GM18951 (cell line): ENCODE measurements around the gene NKAIN2.
"Not testable (repeated sequence)": the region's sequence is repeated elsewhere in the genome, so short reads cannot be mapped to it uniquely, and the experiment has no call there.

Experiments used
- POLR2A ChIP-seq: IDR thresholded peaks from 4 replicates; pipeline ENCODE4 v1.6.1; 2011; ENCODE audit warnings: mild to moderate bottlenecking; ENCODE audit not compliant: insufficient read length, insufficient read depth; ENCODE audit errors: extremely low read depth
- in situ Hi-C: fragments of 300-500 bp; cut with MboI; formaldehyde crosslinking; loops from one replicate; pipeline ENCODE4 v1.12.0; 2022; ENCODE audit warnings: low sequenced_read_pairs, mixed read lengths, inconsistent platforms; ENCODE audit not compliant: unreplicated experiment

NKAIN2 gene

DNA sequence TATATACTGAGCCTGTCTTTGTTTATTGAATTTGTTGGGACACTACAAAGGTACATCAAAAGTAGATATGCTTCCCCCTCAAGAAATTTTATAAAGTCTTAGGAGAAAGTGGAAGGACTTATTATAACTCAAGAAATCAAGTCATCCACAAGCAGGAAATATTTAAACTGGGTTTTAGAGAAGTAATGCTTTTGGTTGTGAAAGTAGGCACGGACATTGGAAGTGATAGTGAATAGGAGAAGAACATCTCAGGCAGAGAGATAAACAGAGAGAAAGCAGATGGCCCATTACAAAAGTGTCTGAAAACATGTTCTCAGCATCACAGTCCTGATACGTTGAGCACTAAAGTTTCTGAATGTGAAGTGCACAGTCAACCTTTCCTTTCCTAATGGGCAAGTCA lies 742.9 kb downstream of the NKAIN2 start:
- no peak for TF ChIP-seq POLR2A
- in situ Hi-C loops, result no loop called here

DNA sequence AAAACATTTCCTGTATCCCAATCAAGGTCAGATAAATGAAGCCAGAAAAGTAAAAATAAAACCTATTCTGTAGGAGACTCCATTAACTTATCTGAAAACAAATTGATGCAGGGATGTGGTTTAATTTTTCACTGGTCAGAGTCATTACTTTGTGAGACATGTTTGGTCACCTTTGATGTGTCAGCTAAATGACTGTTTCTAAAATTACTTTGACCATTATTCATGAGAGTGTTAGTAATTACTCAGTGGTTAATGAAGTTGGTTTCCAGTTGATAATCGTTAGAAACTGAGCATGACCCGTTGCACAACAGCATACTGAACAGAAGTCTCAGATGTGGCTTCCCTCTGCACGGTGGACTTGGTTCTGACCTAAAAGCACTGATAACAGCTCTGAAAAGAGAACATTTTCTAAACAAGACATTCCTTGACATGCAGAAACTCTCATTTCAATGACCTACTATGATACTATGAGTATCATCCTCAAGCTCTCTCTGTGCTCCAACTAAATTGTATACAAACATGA lies 748.1 kb downstream of the NKAIN2 start:
- TF ChIP-seq POLR2A, result no peak
- in situ Hi-C loops, result no loop called here

DNA sequence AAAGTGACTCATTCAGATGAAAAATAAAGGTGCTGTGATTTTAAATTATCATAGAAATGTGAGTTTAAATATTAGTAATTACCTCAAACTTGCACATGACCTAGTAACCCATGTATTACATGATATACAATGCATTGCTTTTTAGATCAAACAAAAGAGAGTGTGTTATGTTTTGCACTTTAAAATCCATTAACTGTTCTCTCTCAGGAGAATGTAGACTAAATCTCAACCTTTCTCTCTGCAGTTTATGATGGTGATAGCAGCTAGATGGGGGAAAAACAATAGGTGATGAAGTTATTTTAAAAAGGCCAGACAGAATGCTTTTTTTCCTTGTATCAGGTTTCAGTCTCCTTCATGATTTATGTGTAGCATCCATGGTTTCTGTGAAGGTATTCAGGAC lies 754.2 kb downstream of the NKAIN2 start:
- in situ Hi-C loops, result no loop called here
- no peak for TF ChIP-seq POLR2A

DNA sequence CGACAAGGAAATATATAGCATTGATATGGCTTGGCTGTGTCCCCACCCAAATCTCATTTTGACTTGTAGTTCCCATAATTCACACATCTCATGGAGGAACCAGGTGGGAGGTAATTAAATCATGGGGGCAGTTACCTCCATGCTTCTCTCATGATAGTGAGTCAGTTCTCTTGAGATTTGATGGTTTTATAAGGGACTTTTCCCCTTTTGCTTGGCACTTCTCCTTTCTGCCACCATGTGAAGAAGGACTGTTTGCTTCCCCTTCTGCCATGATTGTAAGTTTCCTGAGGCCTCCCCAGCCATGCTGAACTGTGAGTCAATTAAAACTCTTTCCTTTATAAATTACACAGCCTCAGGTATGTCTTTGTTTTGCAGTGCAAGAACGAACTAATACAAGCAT lies 756.4 kb downstream of the NKAIN2 start:
- in situ Hi-C loops, result not testable (repeated sequence)

DNA sequence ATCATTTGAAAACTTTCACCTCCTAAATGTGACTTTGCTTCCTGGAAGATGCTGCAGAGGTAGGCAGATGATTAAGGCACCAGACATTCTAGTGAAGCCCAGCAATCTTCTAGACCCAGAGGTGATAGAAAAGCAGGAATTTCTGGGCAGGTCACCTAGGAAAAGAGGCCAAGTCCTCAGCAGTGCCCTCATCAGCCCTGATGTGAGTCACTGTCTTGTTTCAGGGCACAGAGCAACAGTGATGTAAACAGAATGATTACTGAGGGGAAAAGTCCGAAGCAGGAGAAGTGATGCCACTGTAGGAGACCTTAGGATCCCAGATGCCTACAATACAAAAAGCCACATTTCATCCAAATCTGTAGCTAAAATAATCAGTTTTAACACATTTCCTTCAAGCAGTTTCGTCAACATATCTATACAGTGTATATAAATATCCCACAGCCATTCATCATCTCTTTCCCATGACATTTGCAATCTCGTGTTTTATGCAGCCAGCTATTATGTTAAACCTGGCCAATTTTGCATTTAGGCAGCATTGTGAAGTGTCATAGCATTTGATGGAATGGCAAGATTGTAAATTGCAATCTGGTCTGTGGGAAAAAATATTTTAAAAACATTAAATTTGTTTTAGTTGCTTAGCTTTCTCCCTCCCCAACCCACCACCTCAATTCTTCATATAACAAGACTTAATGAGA lies 757.4 kb downstream of the NKAIN2 start:
- in situ Hi-C loops, result no loop called here

DNA sequence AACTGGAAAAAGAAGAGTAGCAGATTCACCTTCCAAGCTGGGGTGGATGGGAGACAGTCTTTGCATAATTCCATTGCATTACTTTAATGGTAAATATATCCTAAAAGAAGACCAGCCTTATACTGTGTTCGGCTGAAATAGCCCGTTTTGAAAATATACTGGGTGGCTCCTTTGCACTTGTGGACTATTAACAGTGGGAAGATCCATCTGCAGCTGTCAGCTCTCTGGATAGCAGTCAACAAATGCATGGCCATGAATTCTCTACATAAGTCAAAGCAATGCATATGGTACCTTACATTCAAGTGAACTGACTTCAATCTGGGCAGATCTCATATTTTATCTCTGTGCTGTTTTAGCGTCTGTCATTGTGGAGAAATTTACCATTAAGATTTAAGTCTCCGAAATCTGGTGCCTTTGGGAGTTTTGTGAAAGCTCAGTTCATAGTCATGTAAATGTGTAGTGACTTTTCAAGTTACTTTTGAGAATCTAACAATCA lies 758.0 kb downstream of the NKAIN2 start:
- TF ChIP-seq POLR2A, result no peak
- in situ Hi-C loops, result no loop called here

More for the DNA sequence above, 757.4 kb downstream of the NKAIN2 start:
- TF ChIP-seq POLR2A, result no peak

DNA sequence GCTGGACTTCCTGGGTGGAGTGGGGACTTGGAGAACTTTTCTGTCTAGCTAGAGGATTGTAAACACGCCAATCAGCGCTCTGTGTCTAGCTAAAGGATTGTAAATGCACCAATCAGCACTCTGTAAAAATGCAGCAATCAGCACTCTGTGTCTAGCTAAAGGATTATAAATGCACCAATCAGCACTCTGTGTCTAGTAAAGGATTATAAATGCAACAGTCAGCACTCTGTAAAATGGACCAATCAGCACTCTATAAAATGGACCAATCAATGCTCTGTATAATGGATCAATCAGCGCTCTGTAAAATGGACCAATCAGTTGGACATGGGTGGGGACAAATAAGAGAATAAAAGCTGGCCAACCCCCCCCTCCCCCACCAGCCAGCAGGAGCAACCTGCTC lies 760.5 kb downstream of the NKAIN2 start:
- in situ Hi-C loops, result not testable (repeated sequence)

GRCh38 chr6:124567401-124567800 lies 763.7 kb downstream of the NKAIN2 start:
- no peak for TF ChIP-seq POLR2A
- in situ Hi-C loops, result no loop called here

DNA sequence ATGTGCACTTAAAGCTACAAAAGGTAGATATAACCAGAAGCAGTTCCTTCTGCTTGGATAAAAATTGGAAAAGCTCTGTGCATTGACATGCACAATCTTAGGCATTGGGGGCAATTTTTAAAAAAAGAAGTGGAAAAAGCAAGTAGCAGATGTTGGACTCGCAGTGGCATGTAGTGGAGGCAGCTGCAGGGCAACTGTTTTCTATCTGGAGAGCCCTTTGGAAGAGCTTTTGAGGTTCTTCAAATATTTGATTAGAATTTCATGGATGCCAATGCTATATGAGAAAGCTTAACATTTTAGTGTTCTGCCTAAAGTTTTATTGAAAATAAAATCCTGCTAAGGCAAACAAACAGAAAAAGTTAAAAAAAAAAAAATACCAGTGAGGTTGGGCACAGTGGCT lies 770.3 kb downstream of the NKAIN2 start:
- in situ Hi-C loops, result no loop called here
- no peak for TF ChIP-seq POLR2A

GRCh38 chr6:124577734-124578281 lies 774.1 kb downstream of the NKAIN2 start:
- no peak for TF ChIP-seq POLR2A
- in situ Hi-C loops, result no loop called here

- no peak for TF ChIP-seq POLR2A
Observed at GRCh38 chr6:124590001-124590400, 786.3 kb downstream of the NKAIN2 start.

DNA sequence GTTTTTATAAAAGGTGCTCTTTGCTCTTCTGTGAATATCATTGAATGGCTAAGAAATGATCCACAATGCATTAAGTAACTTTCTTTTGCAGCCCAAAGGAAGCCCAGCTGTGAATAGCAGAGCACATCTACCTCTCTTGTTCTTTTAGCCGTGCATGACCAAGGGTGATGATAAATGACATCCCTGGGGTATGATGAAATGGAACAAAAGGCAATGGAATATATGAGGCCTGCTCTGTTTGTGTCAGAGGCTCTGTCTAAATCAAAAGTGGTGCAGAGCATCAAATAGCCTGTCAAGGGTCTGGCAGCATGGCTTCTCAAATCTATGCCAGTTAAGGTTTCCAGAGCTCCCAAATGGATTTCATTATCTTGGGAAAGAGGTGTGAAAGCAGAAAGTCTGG lies 796.0 kb downstream of the NKAIN2 start:
- in situ Hi-C loops, result no loop called here
- no peak for TF ChIP-seq POLR2A

More at GRCh38 chr6:124590001-124590400, 786.3 kb downstream of the NKAIN2 start:
- in situ Hi-C loops, result no loop called here

GRCh38 chr6:124604719-124605118 lies 801.1 kb downstream of the NKAIN2 start:
- in situ Hi-C loops, result no loop called here
- TF ChIP-seq POLR2A, result no peak

GRCh38 chr6:124607119-124607627 lies 803.5 kb downstream of the NKAIN2 start:
- TF ChIP-seq POLR2A, result no peak
- in situ Hi-C loops, result no loop called here

GRCh38 chr6:124613031-124613430 lies 809.4 kb downstream of the NKAIN2 start:
- no peak for TF ChIP-seq POLR2A
- in situ Hi-C loops, result no loop called here
